Hepatocyte (in vitro differentiated cells): Measurements from ENCODE around the gene SAT2. TPM values are rescaled to one million over a fixed set of nuclear protein-coding genes. Genes with fewer than 3 reads are reported as not detected.

Source experiments
- DNase-seq: peaks from one replicate; pipeline ENCODE4 v3.0.0-alpha.2; 2016; ENCODE audit warnings: low spot score
- H2AFZ ChIP-seq: fragments of 200-600 bp; sonication (generic); 2 replicates; pipeline ENCODE4 v1.6.0; 2016; ENCODE audit warnings: antibody characterized with exemption, mild to moderate bottlenecking
- H3K27ac ChIP-seq: fragments of 200-600 bp; sonication (generic); 2 replicates; pipeline ENCODE4 v1.5.1; 2016; ENCODE audit warnings: mild to moderate bottlenecking
- H3K27me3 ChIP-seq: fragments of 200-600 bp; sonication (generic); 2 replicates; pipeline ENCODE4 v1.6.1; 2016
- H3K36me3 ChIP-seq: fragments of 200-600 bp; sonication (generic); replicated peaks from 2 replicates; pipeline ENCODE4 v1.5.1; 2016; ENCODE audit warnings: low read depth; ENCODE audit not compliant: insufficient read depth
- H3K4me1 ChIP-seq: fragments of 200-600 bp; sonication (generic); 2 replicates; pipeline ENCODE4 v1.5.1; 2016; ENCODE audit warnings: mild to moderate bottlenecking, moderate library complexity; ENCODE audit not compliant: insufficient read depth
- H3K4me2 ChIP-seq: fragments of 200-600 bp; sonication (generic); 2 replicates; pipeline ENCODE4 v1.6.0; 2016
- H3K4me3 ChIP-seq: fragments of 200-600 bp; sonication (generic); 2 replicates; pipeline ENCODE4 v1.5.1; 2016; ENCODE audit warnings: mild to moderate bottlenecking
- H3K79me2 ChIP-seq: fragments of 200-600 bp; sonication (generic); 2 replicates; pipeline ENCODE4 v1.6.0; 2017; ENCODE audit warnings: mild to moderate bottlenecking
- H3K9me2 ChIP-seq: fragments of 200-600 bp; sonication (generic); replicated peaks from 2 replicates; pipeline ENCODE4 v1.6.0; 2017; ENCODE audit warnings: mild to moderate bottlenecking; ENCODE audit not compliant: insufficient read depth
- H3K9me3 ChIP-seq: fragments of 200-600 bp; sonication (generic); 2 replicates; pipeline ENCODE4 v1.5.1; 2016; ENCODE audit warnings: low read depth, mild to moderate bottlenecking
- H4K20me1 ChIP-seq: fragments of 200-600 bp; sonication (generic); 2 replicates; pipeline ENCODE4 v1.6.0; 2016; ENCODE audit warnings: mild to moderate bottlenecking; ENCODE audit not compliant: insufficient read depth, poor library complexity, severe bottlenecking
- EZH2 ChIP-seq: fragments of 200-600 bp; sonication (generic); IDR thresholded peaks from 2 replicates; pipeline ENCODE4 v1.6.1; 2016; ENCODE audit warnings: antibody characterized with exemption, mild to moderate bottlenecking, borderline replicate concordance
- EZH2phosphoT487 ChIP-seq: fragments of 200-600 bp; sonication (generic); IDR thresholded peaks from one replicate; pipeline ENCODE4 v1.6.1; 2018; ENCODE audit warnings: antibody characterized with exemption, mild to moderate bottlenecking, low read depth, moderate library complexity; ENCODE audit not compliant: unreplicated experiment, severe bottlenecking
- WGBS: methylation state at CpG from one replicate; pipeline ENCODE4 v1.1.6; 2016; ENCODE audit warnings: low lambda C conversion rate; ENCODE audit errors: missing lambda C conversion rate; 5-methylcytosine and 5-hydroxymethylcytosine counted together
- polyA plus RNA-seq: library from polyadenylated mRNA; unstranded; fragments of >200 nt; fragmentation: Nextera tagmentation; extraction: Ambion mirVana; gene quantifications from 2 replicates; pipeline ENCODE4 v1.2.1, GENCODE V29; 2016
- total RNA-seq: library from RNA; depleted of rRNA; stranded (reverse); fragments of >200 nt; gene quantifications from 2 replicates; pipeline ENCODE4 v1.2.3, GENCODE V29; 2014
- TF ChIP-seq, protein P1 (sequence below): fragments of 200-600 bp; sonication (generic); IDR thresholded peaks from 2 replicates; pipeline ENCODE4 v1.5.1; 2016; ENCODE audit warnings: antibody characterized with exemption, mild to moderate bottlenecking; ENCODE audit not compliant: poor library complexity

SAT2 gene
- total and polyA plus RNA-seq, 2 experiments from 2014 or later, result 130 to 138 TPM

GRCh38 chr17:7673239-7673638 is 45.6 kb upstream of the SAT2 start:
- no peak overlapping the region for H2AFZ ChIP-seq
- no peak overlapping the region for H3K4me3 ChIP-seq
- H3K79me2 ChIP-seq, result peaks cover 10% of the 10 kb centered on the region
- H3K9me3 ChIP-seq, result no peaks in the 10 kb centered on the region
- no peaks in the 10 kb centered on the region for H3K27me3 ChIP-seq
- H3K9me2 ChIP-seq, result no peaks in the 10 kb centered on the region
- H3K36me3 ChIP-seq, result no peaks in the 10 kb centered on the region
- H3K4me1 ChIP-seq, result no peaks in the 10 kb centered on the region
- 87% methylated on average over 2 of the region's 2 CpGs for WGBS
- no peak for DNase-seq
- H3K4me2 ChIP-seq, result no peak overlapping the region
- no peak overlapping the region for H3K27ac ChIP-seq
- H4K20me1 ChIP-seq, result no peaks in the 10 kb centered on the region
- TF ChIP-seq, protein P1, sequence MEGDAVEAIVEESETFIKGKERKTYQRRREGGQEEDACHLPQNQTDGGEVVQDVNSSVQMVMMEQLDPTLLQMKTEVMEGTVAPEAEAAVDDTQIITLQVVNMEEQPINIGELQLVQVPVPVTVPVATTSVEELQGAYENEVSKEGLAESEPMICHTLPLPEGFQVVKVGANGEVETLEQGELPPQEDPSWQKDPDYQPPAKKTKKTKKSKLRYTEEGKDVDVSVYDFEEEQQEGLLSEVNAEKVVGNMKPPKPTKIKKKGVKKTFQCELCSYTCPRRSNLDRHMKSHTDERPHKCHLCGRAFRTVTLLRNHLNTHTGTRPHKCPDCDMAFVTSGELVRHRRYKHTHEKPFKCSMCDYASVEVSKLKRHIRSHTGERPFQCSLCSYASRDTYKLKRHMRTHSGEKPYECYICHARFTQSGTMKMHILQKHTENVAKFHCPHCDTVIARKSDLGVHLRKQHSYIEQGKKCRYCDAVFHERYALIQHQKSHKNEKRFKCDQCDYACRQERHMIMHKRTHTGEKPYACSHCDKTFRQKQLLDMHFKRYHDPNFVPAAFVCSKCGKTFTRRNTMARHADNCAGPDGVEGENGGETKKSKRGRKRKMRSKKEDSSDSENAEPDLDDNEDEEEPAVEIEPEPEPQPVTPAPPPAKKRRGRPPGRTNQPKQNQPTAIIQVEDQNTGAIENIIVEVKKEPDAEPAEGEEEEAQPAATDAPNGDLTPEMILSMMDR, result peak; percentile 51
- no peak for TF ChIP-seq EZH2
- TF ChIP-seq EZH2phosphoT487, result no peak

- no peak for TF ChIP-seq EZH2phosphoT487
- no peak for TF ChIP-seq EZH2
- TF ChIP-seq, protein P1, result no peak
Observed at GRCh38 chr17:7668482-7668881, 40.9 kb upstream of the SAT2 start.

GRCh38 chr17:7667656-7668406 is 40.2 kb upstream of the SAT2 start:
- no peaks in the 10 kb centered on the region for H3K27me3 ChIP-seq
- no peak for DNase-seq
- H3K36me3 ChIP-seq, result no peaks in the 10 kb centered on the region
- no peaks in the 10 kb centered on the region for H3K9me2 ChIP-seq
- no peak overlapping the region for H2AFZ ChIP-seq
- WGBS, result 87% methylated on average over 10 of the region's 10 CpGs
- H3K27ac ChIP-seq, result no peak overlapping the region
- no peak overlapping the region for H3K4me3 ChIP-seq
- H3K9me3 ChIP-seq, result no peaks in the 10 kb centered on the region
- no peaks in the 10 kb centered on the region for H3K79me2 ChIP-seq
- no peaks in the 10 kb centered on the region for H3K4me1 ChIP-seq
- no peaks in the 10 kb centered on the region for H4K20me1 ChIP-seq
- TF ChIP-seq, protein P1, result no peak
- TF ChIP-seq EZH2phosphoT487 (no peak), EZH2 (no peak)
- H3K4me2 ChIP-seq, result no peak overlapping the region

More at GRCh38 chr17:7668482-7668881, 40.9 kb upstream of the SAT2 start:
- no peaks in the 10 kb centered on the region for H3K79me2 ChIP-seq
- H3K9me3 ChIP-seq, result no peaks in the 10 kb centered on the region
- no peak for DNase-seq
- no peaks in the 10 kb centered on the region for H4K20me1 ChIP-seq
- WGBS, result over 99% methylated on average over 7 of the region's 7 CpGs
- H3K4me2 ChIP-seq, result no peak overlapping the region
- no peaks in the 10 kb centered on the region for H3K4me1 ChIP-seq
- no peak overlapping the region for H3K4me3 ChIP-seq
- no peak overlapping the region for H2AFZ ChIP-seq
- no peaks in the 10 kb centered on the region for H3K27me3 ChIP-seq
- H3K9me2 ChIP-seq, result no peaks in the 10 kb centered on the region
- H3K36me3 ChIP-seq, result no peaks in the 10 kb centered on the region
- no peak overlapping the region for H3K27ac ChIP-seq
